Breast epithelium (tissue), 3 donors: ENCODE measurements around the gene AMMECR1L.

ENCODE experiments used
- CTCF ChIP-seq, 3 donors: fragments of 450-650 bp; IDR thresholded peaks; one replicate each; pipeline ENCODE4 v1.5.1; 2016 to 2017; ENCODE audit warnings: antibody characterized with exemption in 3 of 3, mild to moderate bottlenecking in 3 of 3, moderate library complexity in 3 of 3
- POLR2AphosphoS5 ChIP-seq, 3 donors: sonication (generic); formaldehyde crosslinking; IDR thresholded peaks; one replicate each; pipeline ENCODE4 v1.6.1; 2017; ENCODE audit warnings: antibody characterized with exemption in 3 of 3

- TF ChIP-seq POLR2AphosphoS5 (IDR thresholded peaks at IDR 0.05) = no peak
- TF ChIP-seq CTCF (IDR thresholded peaks at IDR 0.05) = no peak
These were observed 11.9 kb upstream of the AMMECR1L start for GRCh38 chr2:127897531-127898211.
